AG10803 (cell line): ENCODE results near the gene RBM38.

Experiments used
- DNase-seq: peaks from one replicate; pipeline ENCODE4 v3.0.0; 2010; ENCODE audit warnings: low read depth
- H3K4me3 ChIP-seq: 2 replicates; pipeline ENCODE4 v1.5.1; 2011; ENCODE audit warnings: mild to moderate bottlenecking, low read length, control low read depth
- CTCF ChIP-seq: conservative IDR thresholded peaks from 2 replicates; pipeline ENCODE4 v1.5.1; 2011; ENCODE audit warnings: mild to moderate bottlenecking, low read length, control low read depth, inconsistent platforms

Gene RBM38

GRCh38 chr20:57434390-57434700 is 43.1 kb downstream of the RBM38 start:
- H3K4me3 ChIP-seq: no peak overlapping the region
- TF ChIP-seq CTCF: no peak
- no peak for DNase-seq

GRCh38 chr20:57435105-57435497 is 43.9 kb downstream of the RBM38 start:
- DNase-seq: no peak
- H3K4me3 ChIP-seq: no peak overlapping the region
- no peak for TF ChIP-seq CTCF

- TF ChIP-seq CTCF: 0 out of 2 replicates have a peak, but pooled peaks have one; percentile 2
- no peak overlapping the region for H3K4me3 ChIP-seq
- DNase-seq: peak; percentile 46
Measured at GRCh38 chr20:57435498-57436222, 44.5 kb downstream of the RBM38 start.

- TF ChIP-seq CTCF: no peak
- no peak overlapping the region for H3K4me3 ChIP-seq
- no peak for DNase-seq
Measured at GRCh38 chr20:57436223-57436545, 45.0 kb downstream of the RBM38 start.

GRCh38 chr20:57437267-57437666 is 46.1 kb downstream of the RBM38 start:
- TF ChIP-seq CTCF: no peak
- H3K4me3 ChIP-seq: no peak overlapping the region
- no peak for DNase-seq

GRCh38 chr20:57437672-57438330 is 46.6 kb downstream of the RBM38 start:
- no peak for DNase-seq
- no peak for TF ChIP-seq CTCF
- H3K4me3 ChIP-seq: no peak overlapping the region

- DNase-seq: no peak
- H3K4me3 ChIP-seq: no peak overlapping the region
- no peak for TF ChIP-seq CTCF
Measured at GRCh38 chr20:57438552-57438951, 47.4 kb downstream of the RBM38 start.
